GM19324 (cell line): ENCODE data around the gene ARHGEF3.

Experiments used
- ATAC-seq: cut with Tn5 transposase; IDR thresholded peaks from one replicate; pipeline ENCODE4 v1.9.1; 2021; ENCODE audit warnings: mild to moderate bottlenecking, moderate library complexity; ENCODE audit not compliant: unreplicated experiment, low FRiP score

ARHGEF3 gene

DNA sequence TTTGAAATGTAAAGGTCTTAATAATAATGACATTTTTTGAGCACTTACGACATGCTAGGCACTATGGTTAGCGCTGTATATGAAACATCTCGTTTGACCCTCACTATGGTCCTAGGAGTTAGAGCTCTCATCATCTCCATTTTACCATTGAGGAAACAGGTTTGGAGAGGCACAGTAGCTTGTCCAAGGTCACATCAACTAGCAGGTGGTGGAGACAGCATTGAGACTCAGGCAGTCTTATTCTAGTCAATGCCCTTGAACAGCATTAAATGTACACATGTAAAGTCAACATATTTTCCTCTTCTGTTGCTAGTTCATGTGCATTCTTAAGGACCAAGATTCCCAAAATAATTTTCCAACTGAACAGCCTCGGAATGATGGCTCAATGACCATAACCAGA, 4.8 kb downstream of the ARHGEF3 start:
- ATAC-seq: no peak

DNA sequence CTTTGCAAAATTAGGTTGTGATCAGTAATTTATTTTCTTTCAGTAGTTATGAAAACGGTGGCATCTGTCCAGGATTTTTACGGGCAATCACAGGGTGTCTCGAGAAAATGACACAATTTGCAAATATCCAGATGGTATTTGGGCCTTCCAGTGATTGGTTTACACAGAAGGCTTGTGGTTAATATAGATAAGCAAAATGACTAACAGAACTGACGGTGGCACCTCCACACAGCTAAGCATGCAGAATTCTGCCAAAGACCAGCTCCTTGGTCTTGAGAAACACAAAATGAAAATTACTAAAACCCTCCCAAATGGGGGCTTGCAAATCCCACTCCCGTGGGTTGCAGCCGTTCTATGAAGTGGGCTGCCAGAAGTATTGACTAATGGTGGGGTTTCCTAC, 5.5 kb downstream of the ARHGEF3 start:
- no peak for ATAC-seq

DNA sequence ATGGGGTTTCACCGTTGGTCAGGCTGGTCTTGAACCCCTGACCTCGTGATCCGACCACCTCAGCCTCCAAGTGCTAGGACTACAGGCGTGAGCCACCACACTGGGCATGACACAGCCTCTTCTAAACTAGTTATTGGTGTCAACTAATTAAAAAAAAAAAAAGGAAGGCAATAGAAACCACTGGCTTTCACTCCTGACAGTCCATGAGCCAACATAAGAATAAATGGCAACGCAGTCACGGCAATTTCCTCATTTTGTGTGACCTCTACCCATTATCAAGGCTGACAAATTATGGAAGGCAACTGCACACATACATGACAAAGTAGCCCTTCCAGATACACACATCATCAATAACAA, 5.9 kb downstream of the ARHGEF3 start:
- ATAC-seq: no peak

DNA sequence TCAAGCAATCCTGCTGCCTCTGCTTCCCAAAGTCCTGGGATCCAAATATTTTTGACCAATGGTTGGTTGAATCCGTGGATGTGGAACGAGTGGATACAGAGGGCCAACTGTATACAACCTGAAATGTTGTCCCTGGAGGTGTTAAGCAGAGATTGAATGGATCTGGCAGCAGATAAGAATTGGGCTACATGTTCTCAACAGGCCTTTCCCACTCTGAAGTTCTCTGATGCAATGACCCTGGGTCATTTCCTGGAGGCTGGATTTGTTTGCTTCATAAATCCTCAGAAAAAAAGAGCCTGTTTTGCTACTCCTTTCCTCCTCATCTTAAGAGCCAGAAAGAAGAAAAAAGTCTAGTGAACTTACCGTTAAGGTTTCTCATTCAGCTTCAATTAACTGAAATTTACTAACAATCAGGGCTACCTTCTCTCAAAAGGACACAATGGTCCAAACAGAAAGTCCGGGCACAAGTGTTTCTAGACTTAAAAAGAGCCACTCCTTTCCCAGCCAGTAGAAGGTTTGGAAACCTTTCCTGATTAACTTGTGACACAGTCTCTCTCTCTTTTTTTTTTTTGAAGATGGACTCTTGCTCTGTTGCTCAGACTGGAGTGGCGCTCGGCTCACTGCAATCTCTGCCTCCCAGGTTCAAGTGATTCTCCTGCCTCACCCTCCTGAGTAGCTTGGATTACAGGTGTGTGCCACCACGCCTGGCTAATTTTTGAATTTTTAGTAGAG, 6.5 kb downstream of the ARHGEF3 start:
- ATAC-seq: no peak

DNA sequence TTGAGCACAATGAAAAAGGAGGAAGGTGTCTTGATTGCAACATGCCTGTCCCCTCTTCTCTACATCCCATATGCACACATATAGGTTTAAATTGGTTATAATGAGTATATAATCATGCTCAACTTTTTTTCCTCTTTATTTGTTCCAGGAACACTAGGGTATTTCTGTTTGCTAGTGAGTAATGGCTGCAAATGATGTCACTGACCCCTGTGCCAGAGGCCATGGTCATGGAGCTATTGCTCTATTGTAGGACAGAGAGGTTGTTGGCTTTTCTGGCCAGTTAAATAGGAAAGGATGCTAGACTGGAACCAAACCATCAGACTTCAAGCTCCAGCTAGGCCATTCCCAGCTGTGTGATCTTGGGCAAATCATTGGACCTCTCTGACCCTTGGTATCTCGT, 9.6 kb downstream of the ARHGEF3 start:
- ATAC-seq: no peak

DNA sequence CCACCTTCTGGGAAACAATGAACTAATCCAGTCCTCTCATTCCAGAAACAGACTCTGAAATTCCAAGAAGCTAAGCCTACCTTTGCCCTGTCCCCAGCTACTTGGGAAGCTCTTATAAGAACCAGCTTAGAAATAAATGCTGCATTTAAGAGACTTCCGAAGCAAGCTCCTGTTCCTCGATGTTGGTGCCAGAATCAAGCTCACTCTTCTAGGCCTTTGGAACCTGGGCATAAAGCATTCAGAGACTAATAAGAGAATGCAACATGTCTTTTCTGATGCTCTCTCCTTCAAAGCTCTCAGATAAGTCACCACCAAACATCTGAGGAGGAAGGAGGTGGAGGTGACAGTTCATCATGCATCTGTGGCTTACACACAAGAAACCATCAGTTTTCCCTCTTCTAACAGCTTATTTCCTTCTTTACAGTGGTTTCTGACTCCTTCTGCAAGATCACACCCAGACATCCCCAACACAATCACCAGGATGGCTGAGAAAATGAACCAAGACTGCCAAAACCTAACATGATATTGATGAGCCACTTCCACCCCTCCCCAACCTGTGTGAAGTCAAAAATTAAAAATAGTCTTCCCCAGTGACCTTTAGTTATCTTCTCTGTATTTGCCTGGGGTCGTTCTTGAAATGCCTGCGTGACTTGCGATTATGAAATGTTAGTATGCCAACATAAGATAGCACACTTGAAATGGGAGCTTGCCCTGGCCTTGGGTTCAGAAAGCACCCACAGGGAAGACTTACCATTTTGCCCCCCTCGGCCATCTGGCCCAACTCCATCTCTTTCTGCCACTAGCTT, 11.5 kb downstream of the ARHGEF3 start:
- no peak for ATAC-seq

DNA sequence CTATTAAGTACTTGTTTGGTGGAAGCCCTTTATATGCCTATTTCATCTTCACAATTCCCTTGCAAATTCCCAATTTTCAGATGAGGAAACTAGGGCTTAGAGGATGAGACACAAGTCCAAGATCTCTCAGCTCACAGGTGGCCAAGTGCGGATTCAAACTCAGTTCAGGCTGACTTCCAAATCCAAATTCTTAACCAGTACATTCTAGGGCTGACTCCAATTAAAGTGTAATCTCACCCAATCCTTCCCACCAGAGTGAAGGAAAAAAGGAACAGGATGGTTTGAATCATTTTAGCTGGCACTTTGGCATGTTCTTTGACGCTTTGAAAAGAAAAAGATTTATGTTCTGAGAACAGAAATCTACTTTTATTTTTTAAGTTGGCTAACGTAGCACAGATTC, 12.7 kb downstream of the ARHGEF3 start:
- no peak for ATAC-seq

DNA sequence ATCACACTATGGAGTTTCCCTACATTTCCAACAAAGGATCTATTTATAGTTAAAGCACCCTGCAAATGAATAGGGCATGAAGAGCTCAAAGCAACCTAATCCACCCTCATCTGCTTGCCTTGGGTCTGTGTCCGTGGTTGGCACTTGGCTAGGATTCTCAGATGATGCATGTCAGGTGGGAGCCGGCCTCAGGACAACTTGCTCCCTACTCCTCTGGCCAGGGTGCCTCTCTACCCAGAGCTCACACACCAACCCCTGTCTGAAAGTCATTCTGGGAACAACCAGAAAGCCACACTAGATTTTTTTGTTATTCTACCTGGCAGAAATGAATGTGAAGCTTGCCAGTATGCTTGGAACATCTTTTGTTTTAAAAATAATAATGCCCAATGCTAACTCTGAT, 13.2 kb downstream of the ARHGEF3 start:
- ATAC-seq: no peak

DNA sequence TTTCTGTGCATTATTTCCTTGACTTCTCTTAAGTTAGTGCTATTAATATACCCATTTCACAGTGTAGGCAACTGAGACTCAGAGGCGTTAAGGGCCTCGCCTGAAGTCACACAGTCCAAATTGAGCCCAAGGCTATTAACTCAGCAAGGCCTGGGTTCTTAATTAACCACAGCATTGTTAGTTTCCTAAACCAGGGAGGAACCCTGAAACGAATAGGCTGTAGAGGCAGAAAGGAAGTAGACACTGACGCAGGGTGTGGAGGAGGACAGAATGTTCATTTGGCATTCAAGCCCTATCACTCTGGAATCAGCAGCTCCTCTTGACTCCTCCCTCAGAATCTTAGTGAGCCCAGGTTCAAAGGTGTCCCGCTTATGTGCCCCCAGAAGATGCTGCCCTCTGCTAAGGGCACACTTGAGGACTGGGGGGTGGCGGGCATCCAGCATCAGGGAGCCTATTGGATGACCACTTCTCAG, 13.9 kb downstream of the ARHGEF3 start:
- no peak for ATAC-seq

DNA sequence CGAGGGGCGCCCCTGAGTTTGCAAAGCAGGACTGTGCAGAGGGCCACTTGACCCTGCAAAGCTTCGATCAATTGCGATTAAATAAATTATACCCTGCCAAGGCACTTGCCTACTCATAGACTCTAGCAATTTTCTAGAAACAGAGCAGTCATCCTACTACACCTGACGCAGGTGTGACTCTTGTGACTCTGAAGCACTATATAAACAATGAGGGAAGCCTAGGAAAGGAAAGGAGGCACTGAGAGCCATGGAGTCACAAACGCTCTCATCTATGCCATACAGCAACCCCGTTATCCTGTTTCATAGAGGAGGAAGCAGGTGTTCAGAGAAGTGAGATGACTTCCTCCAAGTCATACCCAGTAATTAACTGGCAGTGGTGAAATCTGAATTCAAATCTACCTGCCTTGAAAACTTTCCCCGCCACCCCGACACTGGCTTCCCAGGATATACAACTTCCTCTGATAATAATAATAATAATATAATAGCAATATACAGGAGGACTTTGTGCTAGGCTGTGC, 14.4 kb downstream of the ARHGEF3 start:
- no peak for ATAC-seq

DNA sequence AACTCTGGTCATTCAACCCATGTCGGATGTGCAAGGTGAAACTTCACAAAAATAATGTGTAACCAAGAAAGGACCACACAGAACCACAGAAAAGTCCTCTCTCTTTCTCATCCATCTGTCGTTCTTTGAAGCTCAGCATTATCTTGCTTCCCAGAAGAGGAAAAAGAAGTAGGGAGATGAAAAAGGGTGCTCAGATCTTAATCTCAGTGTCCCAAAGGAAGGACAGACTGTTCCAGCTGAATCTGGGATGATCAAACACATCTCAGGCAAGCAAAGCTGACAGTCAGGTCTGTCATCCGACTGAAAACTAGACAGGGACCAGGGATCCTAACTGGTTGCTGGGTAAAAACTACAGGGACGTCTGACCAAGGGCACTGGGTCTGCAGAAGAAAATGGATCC, 16.2 kb downstream of the ARHGEF3 start:
- ATAC-seq: no peak

DNA sequence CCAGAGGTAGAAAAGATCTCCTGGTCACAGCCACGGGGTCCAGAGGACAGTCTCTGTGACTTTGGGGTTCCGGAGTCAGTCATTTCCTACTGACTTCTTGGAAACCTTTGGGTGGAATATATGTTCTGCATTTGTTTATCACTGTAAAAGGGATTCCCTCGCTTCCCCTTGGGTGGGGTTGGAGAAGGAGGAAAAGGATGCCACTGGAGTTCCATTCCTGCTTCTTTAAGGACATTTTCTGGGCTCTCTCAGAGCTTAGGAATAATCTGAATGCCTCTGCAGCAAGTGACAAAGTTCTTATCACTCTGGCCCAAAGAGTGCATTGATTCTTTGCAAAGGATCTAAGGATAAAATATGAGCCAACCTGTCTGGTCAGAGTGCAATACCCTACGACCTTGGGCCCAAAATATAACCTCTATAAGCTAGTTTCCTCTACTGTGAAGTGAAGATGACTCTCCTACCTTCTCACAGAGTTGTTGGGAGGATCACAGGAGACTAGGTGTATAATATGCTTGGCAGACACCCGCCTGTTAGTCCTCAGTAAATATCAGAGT, 17.2 kb downstream of the ARHGEF3 start:
- ATAC-seq: no peak

DNA sequence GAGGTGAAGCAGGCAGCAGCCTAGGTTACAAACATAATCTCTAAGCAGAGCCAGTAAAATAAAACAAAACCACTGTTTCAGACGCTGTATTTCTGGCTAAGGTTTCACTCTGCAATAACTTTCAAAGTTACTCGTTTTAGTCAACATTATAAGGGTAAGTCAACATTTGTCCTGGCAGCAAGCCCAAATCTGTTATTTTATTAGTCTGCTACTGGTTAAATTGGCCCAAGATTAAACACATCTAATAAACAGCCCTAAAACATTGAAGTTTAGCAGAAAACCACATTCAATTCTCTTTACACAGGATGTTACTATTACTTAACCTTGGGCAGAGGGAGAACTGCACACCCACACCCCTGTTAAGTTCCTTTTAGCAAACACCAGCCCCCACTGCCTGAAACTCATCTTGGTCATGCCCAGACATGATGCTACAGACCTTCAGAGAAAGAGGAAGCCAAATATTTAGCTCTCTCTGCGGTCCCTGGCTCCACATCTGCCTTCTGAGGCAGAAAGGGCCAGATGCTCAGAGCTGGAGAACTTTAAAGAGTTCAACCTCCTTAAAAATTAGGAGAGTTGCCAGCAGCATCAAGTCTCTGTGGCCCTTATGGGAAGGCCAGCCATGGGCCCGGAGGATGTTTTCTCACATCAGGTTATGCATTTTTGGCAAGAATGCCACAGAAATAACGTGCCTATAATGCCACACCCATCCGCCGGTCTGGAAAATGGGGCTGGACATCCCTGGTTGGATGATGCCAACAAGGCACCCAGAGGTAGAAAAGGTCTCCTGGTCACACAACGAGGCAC, 17.9 kb downstream of the ARHGEF3 start:
- ATAC-seq: peak; percentile 89

DNA sequence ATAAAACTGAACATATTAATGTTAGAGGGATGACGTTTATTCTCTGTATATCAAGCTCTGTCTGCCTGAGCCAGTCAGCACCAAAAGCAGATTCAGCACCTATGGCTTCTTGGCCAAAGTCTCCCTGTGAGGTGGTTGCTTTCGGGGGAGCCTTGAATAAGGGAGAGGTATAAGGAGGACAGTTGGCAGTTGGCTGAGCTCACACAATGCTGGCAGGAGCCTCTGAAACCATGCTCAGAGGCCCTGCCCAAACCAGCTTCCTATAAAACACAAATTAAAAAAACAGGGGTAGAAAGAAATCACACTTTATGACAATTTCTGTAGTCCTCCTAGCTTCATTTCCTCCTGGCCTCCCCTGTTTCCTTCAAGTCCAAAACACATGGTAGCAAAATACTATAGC, 18.8 kb downstream of the ARHGEF3 start:
- no peak for ATAC-seq

DNA sequence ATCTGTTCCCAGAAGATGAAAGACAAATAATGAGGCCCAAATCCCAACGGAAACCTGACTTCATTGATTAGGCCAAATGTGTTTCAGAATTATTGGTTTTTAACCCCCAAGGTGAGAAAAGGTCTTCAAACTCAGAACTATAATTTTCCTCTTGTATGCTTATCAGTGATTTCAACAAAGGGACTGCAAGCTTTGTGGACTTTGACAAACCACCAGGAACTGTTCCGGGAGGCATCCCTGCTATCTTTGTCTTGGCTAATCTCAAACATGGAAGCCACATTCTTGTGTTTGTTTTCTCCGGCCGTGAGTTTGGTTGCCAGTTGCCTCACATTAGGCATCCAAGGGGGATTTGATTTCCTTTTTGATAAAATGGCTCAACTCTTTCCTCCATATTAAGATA, 19.5 kb downstream of the ARHGEF3 start:
- no peak for ATAC-seq

DNA sequence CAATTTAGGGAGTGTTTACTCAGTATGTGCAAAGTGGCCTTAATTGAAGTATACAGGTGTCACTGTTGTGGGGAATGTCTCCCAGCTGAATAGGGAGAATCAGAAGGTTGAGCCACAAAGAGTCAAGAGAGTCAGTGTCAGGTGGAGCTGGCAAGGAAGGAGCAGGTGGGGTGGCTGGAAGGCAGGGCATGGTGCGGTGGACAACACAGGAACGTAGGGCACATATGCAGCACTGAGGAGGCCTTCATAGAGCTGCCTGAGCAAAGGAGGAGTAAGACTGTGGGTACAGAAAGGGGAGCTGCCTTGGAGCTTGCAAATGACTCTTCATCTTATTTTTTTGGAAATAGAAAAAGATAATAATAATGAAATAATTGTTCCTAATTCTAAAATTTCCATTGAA, 20.0 kb downstream of the ARHGEF3 start:
- ATAC-seq: no peak

DNA sequence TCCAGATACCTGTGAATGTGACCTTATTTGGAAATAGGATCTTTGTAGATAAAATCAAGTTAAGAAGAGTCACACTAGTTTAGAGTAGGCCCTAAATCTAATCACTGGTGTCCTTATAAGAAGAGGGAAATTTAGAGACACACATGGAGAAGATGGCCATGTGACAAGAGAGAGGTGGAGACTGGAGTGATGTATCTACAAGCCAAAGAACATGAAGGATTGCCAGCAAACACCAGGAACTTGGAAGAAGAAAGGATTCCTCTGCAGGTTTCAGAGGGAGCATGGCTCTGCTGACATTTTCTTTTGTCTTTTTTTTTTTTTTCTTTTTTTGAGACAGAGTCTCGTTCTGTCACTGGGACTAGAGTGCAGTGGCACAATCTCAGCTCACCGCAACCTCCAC, 20.8 kb downstream of the ARHGEF3 start:
- no peak for ATAC-seq

DNA sequence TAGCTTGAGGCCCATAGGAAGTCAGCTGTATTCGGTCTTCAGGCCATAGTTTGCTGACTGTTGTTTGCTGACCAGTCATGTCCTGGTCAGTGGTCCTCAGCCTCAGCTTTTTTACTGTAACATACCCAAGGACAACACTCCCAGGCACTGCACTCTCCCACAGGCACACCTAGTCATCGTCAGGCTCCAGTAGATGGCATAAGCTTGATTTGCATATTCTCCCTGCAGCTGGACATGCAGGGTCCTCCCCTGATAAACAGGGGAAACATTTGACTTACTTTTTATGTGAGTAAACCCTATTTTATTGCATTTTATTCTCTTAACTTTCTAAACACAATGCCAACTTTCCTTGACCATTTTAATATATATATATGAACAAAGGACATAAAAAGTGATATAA, 22.9 kb downstream of the ARHGEF3 start:
- no peak for ATAC-seq

DNA sequence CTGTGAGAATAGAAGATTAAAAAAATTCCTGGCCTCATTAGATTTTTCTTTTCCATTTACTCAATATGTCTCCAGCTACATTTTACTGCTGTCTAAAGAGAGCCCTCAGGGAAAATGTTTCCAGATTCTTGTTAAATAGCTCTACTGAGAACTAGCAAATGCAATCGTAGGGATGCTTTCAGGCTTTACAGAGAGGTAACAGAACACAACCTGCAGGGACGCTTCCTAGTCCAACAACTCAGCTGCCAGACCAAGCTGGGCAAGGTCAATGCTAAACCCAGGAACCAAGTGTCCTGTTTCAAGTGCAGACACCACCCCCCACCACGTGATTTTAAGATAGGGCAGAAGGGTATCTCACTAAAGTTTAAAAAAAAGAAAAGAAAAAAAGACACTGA, 25.2 kb downstream of the ARHGEF3 start:
- ATAC-seq: no peak

DNA sequence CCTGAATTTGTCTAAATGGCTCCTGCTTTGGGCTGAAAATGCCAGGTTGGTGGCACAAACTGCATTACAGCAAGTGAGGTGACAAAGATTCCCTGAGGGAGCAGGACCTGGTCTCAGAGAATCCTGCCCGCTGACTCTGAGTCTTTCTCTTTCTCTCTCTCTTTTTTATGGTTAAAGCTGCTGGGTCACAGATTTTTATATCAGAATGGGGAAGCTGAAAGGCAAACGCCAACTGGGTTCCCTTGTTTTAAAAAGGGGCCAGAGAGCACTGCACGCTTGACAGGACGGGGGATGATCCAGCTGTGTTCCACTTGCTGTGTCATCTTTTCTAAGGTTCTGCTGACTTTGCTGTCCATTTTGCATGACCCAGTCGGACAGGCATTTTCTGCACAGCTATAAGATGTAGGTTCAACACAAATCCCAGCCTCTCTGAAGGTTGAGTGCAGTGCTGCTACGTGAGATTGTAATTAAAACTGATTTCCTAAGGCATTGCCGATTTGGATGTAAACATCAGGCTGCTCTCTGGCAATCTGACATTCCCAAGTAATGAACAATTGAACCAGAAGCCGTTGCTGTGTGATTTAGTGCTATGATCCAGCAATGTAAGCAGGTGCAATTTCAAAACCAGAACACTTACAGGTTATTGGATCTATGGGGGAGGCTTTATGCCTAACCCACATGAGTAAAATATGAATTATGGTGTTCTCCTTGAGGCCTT, 25.8 kb downstream of the ARHGEF3 start:
- no peak for ATAC-seq
